Measurements from ENCODE around the gene ANKFY1.
A peak's percentile ranks its signal among the peaks of the same experiment; 100 is the strongest.
"Not testable (repeated sequence)": the region's sequence is repeated elsewhere in the genome, so short reads cannot be mapped to it uniquely, and the experiment has no call there.

The ANKFY1 gene

GRCh38 chr17:4204190-4204589 is 59.6 kb downstream of the ANKFY1 start:
- no peak overlapping the region for H3K4me3 ChIP-seq (ENCODE audit: low read depth, low read length)
- no peak for TF ChIP-seq CTCF (IDR thresholded peaks at IDR 0.05; ENCODE audit: low read depth, low read length)

DNA sequence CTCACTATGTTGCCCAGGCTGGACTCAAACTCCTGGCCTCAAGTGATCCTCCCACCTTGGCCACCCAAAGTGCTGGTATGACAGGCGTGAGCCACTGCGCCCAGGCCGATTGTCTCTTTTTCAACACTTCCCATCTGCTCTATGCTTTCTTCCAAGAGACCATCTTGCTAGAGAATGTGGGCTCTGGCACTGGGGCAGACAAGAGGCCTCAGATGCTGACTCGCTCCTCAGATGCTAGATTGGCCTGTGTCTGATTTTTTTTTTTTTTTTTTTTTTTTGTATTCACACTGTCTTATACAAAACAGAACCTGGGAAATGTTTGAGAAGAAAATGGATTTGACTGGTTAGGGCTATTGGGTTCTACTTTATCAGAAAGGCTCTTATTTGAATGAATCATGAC is 62.6 kb downstream of the ANKFY1 start:
- no peak for TF ChIP-seq CTCF (IDR thresholded peaks at IDR 0.05; ENCODE audit: low read depth, low read length)
- no peak overlapping the region for H3K4me3 ChIP-seq (ENCODE audit: low read depth, low read length)

GRCh38 chr17:4199818-4200402 is 63.9 kb downstream of the ANKFY1 start:
- no peak overlapping the region for H3K4me3 ChIP-seq (ENCODE audit: low read depth, low read length)
- peak; percentile 81 for TF ChIP-seq CTCF (IDR thresholded peaks at IDR 0.05; ENCODE audit: low read depth, low read length)

- no peak overlapping the region for H3K4me3 ChIP-seq (ENCODE audit: low read depth, low read length)
- no peak for TF ChIP-seq CTCF (IDR thresholded peaks at IDR 0.05; ENCODE audit: low read depth, low read length)
Observed at GRCh38 chr17:4198995-4199394, 64.8 kb downstream of the ANKFY1 start.

DNA sequence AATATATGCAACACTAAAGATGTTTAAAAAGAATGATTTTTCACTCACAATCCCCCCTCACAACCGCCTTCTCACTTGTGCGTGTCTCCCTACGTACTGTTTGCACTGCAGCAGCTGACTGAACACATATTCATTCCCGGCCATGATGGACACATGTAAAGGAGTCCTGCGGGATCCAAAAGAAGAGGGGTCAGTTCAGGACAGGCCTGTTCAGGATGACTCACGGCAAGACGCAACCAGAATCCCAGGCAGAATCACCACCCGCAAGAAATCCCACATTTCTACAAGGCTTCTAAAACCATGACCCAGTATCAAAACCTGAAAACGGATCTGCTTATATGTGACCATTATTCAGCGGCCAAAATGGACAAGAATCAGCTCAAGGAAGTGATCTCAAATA is 68.5 kb downstream of the ANKFY1 start:
- TF ChIP-seq CTCF (IDR thresholded peaks at IDR 0.05; ENCODE audit: low read depth, low read length): no peak
- no peak overlapping the region for H3K4me3 ChIP-seq (ENCODE audit: low read depth, low read length)

DNA sequence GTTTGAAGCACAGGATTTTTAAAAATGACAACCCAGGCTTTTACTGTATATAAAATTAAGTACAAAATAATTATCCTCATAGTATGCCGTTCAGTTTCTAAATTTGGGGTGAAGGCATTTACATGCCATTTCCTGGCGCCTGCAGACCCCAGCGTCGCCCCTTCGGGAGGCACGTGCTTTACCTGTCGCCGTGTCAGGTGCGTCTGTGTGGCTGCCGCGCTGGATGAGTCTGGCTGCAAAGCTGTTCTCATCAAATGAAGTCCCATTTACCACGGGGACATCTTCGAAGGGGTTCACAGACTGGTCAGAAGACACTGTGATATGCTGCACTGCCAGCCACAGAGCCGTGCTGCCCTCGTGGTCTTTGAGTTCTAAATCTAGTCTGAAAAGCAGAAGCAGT is 69.0 kb downstream of the ANKFY1 start:
- H3K4me3 ChIP-seq (ENCODE audit: low read depth, low read length): no peak overlapping the region

GRCh38 chr17:4190791-4191190 is 73.0 kb downstream of the ANKFY1 start:
- H3K4me3 ChIP-seq (ENCODE audit: low read depth, low read length): not testable (repeated sequence)

More for the DNA sequence above, 69.0 kb downstream of the ANKFY1 start:
- no peak for TF ChIP-seq CTCF (IDR thresholded peaks at IDR 0.05; ENCODE audit: low read depth, low read length)

DNA sequence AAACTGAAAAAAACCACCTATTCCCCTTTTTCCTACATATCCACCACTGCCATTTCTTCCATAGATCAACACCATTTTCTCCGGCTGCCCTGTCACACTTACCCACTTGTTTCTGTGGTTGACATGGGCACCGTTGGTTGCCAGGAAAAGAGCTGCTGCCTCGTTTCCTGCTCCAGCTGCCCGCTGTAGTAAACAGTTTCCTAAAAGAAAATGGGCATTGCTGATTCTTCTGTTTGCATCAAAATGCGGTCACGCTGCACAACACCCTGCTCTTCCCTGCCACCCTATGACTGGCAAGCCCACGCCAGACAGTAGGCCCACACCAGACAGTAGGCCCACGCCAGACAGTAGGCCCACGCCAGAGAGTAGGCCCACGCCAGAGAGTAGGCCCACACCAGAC is 74.5 kb downstream of the ANKFY1 start:
- no peak for TF ChIP-seq CTCF (IDR thresholded peaks at IDR 0.05; ENCODE audit: low read depth, low read length)
- H3K4me3 ChIP-seq (ENCODE audit: low read depth, low read length): no peak overlapping the region

All from WI38 (cell line).